MM.1S (cell line): ENCODE measurements around the gene MAPK10.

Source experiments
- DNase-seq: peaks from one replicate; pipeline ENCODE4 v3.0.0-alpha.2; 2015
- H2AFZ ChIP-seq: fragments of 300-600 bp; sonication (generic); 2 replicates; pipeline ENCODE4 v1.6.0; 2016; ENCODE audit warnings: antibody characterized with exemption, low read length
- H3F3A ChIP-seq: fragments of 300-600 bp; sonication (generic); 2 replicates; pipeline ENCODE4 v1.6.1; 2016; ENCODE audit warnings: mild to moderate bottlenecking, antibody characterized with exemption, low read length, moderate library complexity, mixed read lengths; ENCODE audit not compliant: insufficient read depth
- H3K27ac ChIP-seq: fragments of 300-600 bp; sonication (generic); 2 replicates; pipeline ENCODE4 v1.5.1; 2016; ENCODE audit warnings: mild to moderate bottlenecking, low read length
- H3K27me3 ChIP-seq: fragments of 300-600 bp; sonication (generic); replicated peaks from 2 replicates; pipeline ENCODE4 v1.6.0; 2016; ENCODE audit warnings: low read length; ENCODE audit not compliant: insufficient read depth
- H3K36me3 ChIP-seq: fragments of 300-600 bp; sonication (generic); replicated peaks from 2 replicates; pipeline ENCODE4 v1.6.1; 2016; ENCODE audit warnings: mild to moderate bottlenecking, low read length, mixed read lengths; ENCODE audit not compliant: insufficient read depth
- H3K4me1 ChIP-seq: fragments of 300-600 bp; sonication (generic); 2 replicates; pipeline ENCODE4 v1.6.1; 2016; ENCODE audit warnings: low read length, mixed read lengths
- H3K4me2 ChIP-seq: fragments of 300-600 bp; sonication (generic); 2 replicates; pipeline ENCODE4 v1.6.0; 2016; ENCODE audit warnings: low read depth, low read length
- H3K4me3 ChIP-seq: fragments of 300-600 bp; sonication (generic); 2 replicates; pipeline ENCODE4 v1.5.1; 2016; ENCODE audit warnings: low read length, mixed read lengths
- H3K79me2 ChIP-seq: fragments of 300-600 bp; sonication (generic); 2 replicates; pipeline ENCODE4 v1.6.1; 2016; ENCODE audit warnings: mixed run types, low read length, mixed read lengths
- H3K9ac ChIP-seq: fragments of 300-600 bp; sonication (generic); 2 replicates; pipeline ENCODE4 v1.6.1; 2016; ENCODE audit warnings: low read length, mixed read lengths
- H3K9me2 ChIP-seq: fragments of 300-600 bp; sonication (generic); replicated peaks from 2 replicates; pipeline ENCODE4 v1.6.1; 2016; ENCODE audit warnings: mild to moderate bottlenecking, low read length, mixed read lengths; ENCODE audit not compliant: insufficient read depth
- H3K9me3 ChIP-seq: fragments of 300-600 bp; sonication (generic); replicated peaks from 2 replicates; pipeline ENCODE4 v1.6.1; 2016; ENCODE audit warnings: mild to moderate bottlenecking, low read length, mixed read lengths; ENCODE audit not compliant: insufficient read depth
- H4K20me1 ChIP-seq: fragments of 300-600 bp; sonication (generic); 2 replicates; pipeline ENCODE4 v1.6.1; 2016; ENCODE audit warnings: mild to moderate bottlenecking, low read length, moderate library complexity, mixed read lengths; ENCODE audit not compliant: insufficient read depth
- EZH2 ChIP-seq: fragments of 300-600 bp; sonication (generic); optimal IDR thresholded peaks from 2 replicates; pipeline ENCODE3; 2017; ENCODE audit warnings: low read depth, mild to moderate bottlenecking, antibody characterized with exemption, low read length, mixed read lengths
- EZH2phosphoT487 ChIP-seq: fragments of 300-600 bp; sonication (generic); IDR thresholded peaks from 2 replicates; pipeline ENCODE4 v1.6.1; 2018; ENCODE audit warnings: antibody characterized with exemption, low read length
- TF ChIP-seq, protein P1 (sequence below): fragments of 300-600 bp; sonication (generic); IDR thresholded peaks from 2 replicates; pipeline ENCODE4 v1.5.1; 2016; ENCODE audit warnings: antibody characterized with exemption, low read length, mixed read lengths

The MAPK10 gene

DNA sequence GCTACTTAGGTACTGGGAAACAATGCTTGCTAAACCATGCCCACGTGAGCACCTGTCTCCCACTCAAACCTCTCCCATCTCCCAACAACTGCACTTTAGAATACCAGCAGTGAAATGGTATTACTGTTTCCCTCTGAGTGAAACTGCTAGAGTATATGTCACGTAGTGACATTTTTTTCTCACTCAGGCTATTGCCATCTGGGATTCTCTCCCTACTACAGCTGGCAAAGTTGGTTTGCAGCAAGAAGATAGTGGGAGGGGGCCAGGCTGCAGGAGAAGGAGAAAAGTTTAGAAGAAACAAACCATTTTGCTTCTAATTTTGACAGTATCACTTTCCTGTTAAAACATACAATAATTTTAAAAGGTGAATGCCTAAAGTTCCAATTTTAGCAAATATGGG lies 358.3 kb downstream of the MAPK10 start:
- Histone ChIP-seq H3K27me3 (no peaks in the 10 kb centered on the region), H3K9me3 (no peaks in the 10 kb centered on the region), H3K36me3 (no peaks in the 10 kb centered on the region), H3F3A (no peaks in the 10 kb centered on the region), H3K9me2 (no peaks in the 10 kb centered on the region), H3K27ac (no peak overlapping the region), H3K4me1 (no peaks in the 10 kb centered on the region), H3K4me3 (no peak overlapping the region), H2AFZ (no peak overlapping the region), H4K20me1 (no peaks in the 10 kb centered on the region), H3K4me2 (no peak overlapping the region), H3K9ac (no peak overlapping the region), H3K79me2 (no peaks in the 10 kb centered on the region)
- DNase-seq: no peak
- TF ChIP-seq EZH2 (no peak), EZH2phosphoT487 (no peak)

DNA sequence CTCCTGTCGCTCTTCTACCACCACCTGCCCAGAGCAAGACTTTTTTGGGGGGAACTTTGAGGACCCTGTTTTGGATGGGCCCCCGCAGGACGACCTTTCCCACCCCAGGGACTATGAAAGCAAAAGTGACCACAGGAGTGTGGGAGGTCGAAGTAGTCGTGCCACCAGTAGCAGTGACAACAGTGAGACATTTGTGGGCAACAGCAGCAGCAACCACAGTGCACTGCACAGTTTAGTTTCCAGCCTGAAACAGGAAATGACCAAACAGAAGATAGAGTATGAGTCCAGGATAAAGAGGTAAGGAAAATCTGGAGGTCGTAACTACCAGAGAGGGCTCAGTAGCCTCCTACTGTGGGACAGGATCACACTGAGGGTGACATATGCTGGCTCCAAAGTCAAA lies 364.5 kb downstream of the MAPK10 start:
- Histone ChIP-seq H2AFZ (no peak overlapping the region), H3K4me2 (no peak overlapping the region), H3K9me3 (no peaks in the 10 kb centered on the region), H3K4me1 (peaks cover 4% of the 10 kb centered on the region; the same call in 1 of the 2 replicates), H3F3A (no peaks in the 10 kb centered on the region), H3K27ac (no peak overlapping the region), H3K36me3 (no peaks in the 10 kb centered on the region), H3K79me2 (no peaks in the 10 kb centered on the region), H3K9ac (no peak overlapping the region), H3K9me2 (no peaks in the 10 kb centered on the region), H3K4me3 (no peak overlapping the region), H4K20me1 (no peaks in the 10 kb centered on the region), H3K27me3 (no peaks in the 10 kb centered on the region)
- no peak for DNase-seq
- TF ChIP-seq EZH2: no peak
- TF ChIP-seq, protein P1, sequence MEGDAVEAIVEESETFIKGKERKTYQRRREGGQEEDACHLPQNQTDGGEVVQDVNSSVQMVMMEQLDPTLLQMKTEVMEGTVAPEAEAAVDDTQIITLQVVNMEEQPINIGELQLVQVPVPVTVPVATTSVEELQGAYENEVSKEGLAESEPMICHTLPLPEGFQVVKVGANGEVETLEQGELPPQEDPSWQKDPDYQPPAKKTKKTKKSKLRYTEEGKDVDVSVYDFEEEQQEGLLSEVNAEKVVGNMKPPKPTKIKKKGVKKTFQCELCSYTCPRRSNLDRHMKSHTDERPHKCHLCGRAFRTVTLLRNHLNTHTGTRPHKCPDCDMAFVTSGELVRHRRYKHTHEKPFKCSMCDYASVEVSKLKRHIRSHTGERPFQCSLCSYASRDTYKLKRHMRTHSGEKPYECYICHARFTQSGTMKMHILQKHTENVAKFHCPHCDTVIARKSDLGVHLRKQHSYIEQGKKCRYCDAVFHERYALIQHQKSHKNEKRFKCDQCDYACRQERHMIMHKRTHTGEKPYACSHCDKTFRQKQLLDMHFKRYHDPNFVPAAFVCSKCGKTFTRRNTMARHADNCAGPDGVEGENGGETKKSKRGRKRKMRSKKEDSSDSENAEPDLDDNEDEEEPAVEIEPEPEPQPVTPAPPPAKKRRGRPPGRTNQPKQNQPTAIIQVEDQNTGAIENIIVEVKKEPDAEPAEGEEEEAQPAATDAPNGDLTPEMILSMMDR: no peak
- no peak for TF ChIP-seq EZH2phosphoT487

DNA sequence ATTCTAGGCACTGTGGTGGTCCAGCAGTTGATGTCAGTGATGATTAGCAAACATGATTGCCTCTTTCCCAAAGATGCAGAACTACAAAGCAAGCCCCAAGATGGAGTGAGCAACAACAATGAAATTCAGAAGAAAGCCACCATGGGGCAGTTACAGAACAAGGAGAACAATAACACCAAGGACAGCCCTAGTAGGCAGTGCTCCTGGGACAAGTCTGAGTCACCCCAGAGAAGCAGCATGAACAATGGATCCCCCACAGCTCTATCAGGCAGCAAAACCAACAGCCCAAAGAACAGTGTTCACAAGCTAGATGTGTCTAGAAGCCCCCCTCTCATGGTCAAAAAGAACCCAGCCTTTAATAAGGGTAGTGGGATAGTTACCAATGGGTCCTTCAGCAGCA lies 365.3 kb downstream of the MAPK10 start:
- DNase-seq: no peak
- Histone ChIP-seq H3F3A (no peaks in the 10 kb centered on the region), H4K20me1 (no peaks in the 10 kb centered on the region), H3K4me3 (no peak overlapping the region), H3K9me3 (no peaks in the 10 kb centered on the region), H3K27me3 (no peaks in the 10 kb centered on the region), H3K4me1 (peaks cover 4% of the 10 kb centered on the region; the same call in 1 of the 2 replicates), H3K79me2 (no peaks in the 10 kb centered on the region), H3K27ac (no peak overlapping the region), H2AFZ (no peak overlapping the region), H3K36me3 (no peaks in the 10 kb centered on the region), H3K9ac (no peak overlapping the region), H3K9me2 (no peaks in the 10 kb centered on the region), H3K4me2 (no peak overlapping the region)
- no peak for TF ChIP-seq EZH2
- no peak for TF ChIP-seq EZH2phosphoT487
- TF ChIP-seq, protein P1: no peak

DNA sequence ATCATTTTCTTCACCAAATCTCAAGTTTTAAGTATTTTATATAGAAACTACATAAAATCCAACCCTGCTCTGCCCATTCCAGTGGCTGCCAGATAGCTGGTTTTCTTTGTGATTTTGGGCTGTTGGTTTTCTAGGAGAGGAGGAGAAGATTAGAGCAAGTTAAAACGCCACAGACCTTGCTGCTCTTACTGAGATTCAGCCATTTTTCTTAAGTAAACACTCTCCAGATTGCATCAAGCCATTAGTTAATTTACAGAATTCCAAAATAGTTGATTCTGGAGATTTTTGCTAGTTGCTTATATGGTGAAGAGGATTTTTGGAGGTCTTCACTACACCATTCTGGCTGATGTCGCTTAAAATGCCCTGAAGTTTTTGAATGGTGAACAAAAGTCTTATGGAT lies 366.2 kb downstream of the MAPK10 start:
- Histone ChIP-seq H3K36me3 (no peaks in the 10 kb centered on the region), H4K20me1 (no peaks in the 10 kb centered on the region), H3K9me3 (no peaks in the 10 kb centered on the region), H2AFZ (no peak overlapping the region), H3K27ac (no peak overlapping the region), H3K9me2 (no peaks in the 10 kb centered on the region), H3K79me2 (no peaks in the 10 kb centered on the region), H3F3A (no peaks in the 10 kb centered on the region), H3K4me3 (no peak overlapping the region), H3K27me3 (no peaks in the 10 kb centered on the region), H3K4me2 (no peak overlapping the region), H3K4me1 (peaks cover 4% of the 10 kb centered on the region; the same call in 1 of the 2 replicates), H3K9ac (no peak overlapping the region)
- TF ChIP-seq, protein P1: no peak
- TF ChIP-seq EZH2phosphoT487 (no peak), EZH2 (no peak)
- DNase-seq: no peak
